ENCODE results near the gene SMIM41. TPM values are rescaled to one million over a fixed set of nuclear protein-coding genes. Genes with fewer than 3 reads are reported as not detected.

Gene SMIM41
- total and polyA plus RNA-seq, 10 of the 15 experiments (the other 5 are each of a cell fraction or from before 2014, with no cell fraction given): not detected

DNA sequence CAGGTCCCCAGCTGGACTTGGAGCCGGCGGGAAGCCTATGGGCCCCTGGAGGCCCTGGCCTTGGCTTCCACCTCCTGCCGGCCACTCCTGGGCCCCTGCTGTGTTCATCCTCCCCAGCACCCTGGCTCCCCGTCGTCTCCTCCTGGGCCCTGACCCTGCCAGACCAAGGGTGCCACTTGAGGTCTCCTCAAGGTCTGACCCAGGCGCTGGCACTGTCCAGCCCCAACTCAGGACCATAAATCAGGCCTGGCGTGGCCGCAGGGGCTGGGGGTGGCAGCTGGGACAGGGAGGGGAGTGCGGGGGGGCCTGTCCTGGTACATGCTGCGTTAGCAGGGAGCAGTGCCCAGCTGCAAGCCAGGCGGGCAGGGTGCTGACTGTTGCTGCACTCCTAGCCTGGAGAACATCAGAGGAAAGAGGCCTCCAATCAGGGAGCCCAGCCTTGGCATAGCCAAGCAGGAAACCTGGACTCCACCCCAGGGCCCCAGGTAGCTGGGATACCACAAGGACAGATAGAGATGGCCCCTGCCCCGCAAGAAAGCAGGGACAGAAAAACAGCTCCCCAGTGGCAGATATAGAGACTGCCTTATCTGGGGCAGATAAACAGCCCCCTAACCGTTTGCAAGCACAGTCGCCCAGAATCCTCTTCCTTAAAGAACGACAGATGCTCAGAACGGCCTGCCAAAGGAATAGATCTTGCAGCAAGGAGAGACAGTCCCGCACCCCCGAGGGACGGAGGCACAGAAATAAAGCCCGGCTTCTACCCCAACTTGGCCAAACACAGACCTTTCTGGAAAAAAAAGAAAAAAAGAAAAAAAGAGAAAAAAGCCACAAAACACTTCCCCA lies 16.2 kb upstream of the SMIM41 start (continued):
- TF ChIP-seq E2F8 (IDR thresholded peaks at IDR 0.05; ENCODE audit: low read depth, partially characterized antibody) (no peak), CBX3 (IDR thresholded peaks at IDR 0.05; ENCODE audit: borderline replicate concordance, low read depth) (no peak)

- intact Hi-C loops (cut with micrococcal nuclease; ENCODE audit: unreplicated experiment): no loop called here
- BruUV-seq (replicated peaks): no TSS peak
- H3K79me2 ChIP-seq (ENCODE audit: control insufficient read depth, insufficient read depth, low read length): no peaks in the 10 kb centered on the region
- FAIRE-seq: no peak
- no peak for ATAC-seq
- ChIA-PET CTCF (interaction anchor here (15.1 kb wide), 1 partner anchor 38 kb away, joined by 208 read pairs; no protein-coding TSS in a partner anchor), RAD21 (ENCODE audit: unreplicated experiment) (interaction anchor here (1.0 kb wide), 1 partner anchor 19 kb away, joined by 3 read pairs; no protein-coding TSS in a partner anchor), SMC1A (ENCODE audit: uncharacterized antibody, unreplicated experiment) (no interaction called here), POLR2A (no interaction called here)
- in situ Hi-C loops (cut with MboI): no loop called here
- H4K20me1 ChIP-seq (ENCODE audit: control insufficient read depth, insufficient read depth): no peaks in the 10 kb centered on the region
- no peaks in the 10 kb centered on the region; a peak in 2 of 4 replicates for H3K27me3 ChIP-seq (replicated peaks in 1 of 2; ENCODE audit: control insufficient read depth in 2 of 2, insufficient read depth in 2 of 2, low read length in 1 of 2)
- H3K9me3 ChIP-seq (replicated peaks; ENCODE audit: control insufficient read depth, insufficient read depth, low read length): no peaks in the 10 kb centered on the region
- H3K4me1 ChIP-seq (ENCODE audit: control insufficient read depth, insufficient read depth, low read length): peaks cover 2% of the 10 kb centered on the region
- no peak overlapping the region for H3K4me3 ChIP-seq
- H3K9ac ChIP-seq (ENCODE audit: control insufficient read depth, insufficient read depth, low read length): no peak overlapping the region
- H3K36me3 ChIP-seq (ENCODE audit: control insufficient read depth in 2 of 2, insufficient read depth in 2 of 2, low read length in 1 of 2): no peaks in the 10 kb centered on the region
- H3K27ac ChIP-seq (ENCODE audit: control insufficient read depth, insufficient read depth): no peak overlapping the region
- H2AFZ ChIP-seq (ENCODE audit: control insufficient read depth, low read depth, low read length): no peak overlapping the region
- DNase-seq (ENCODE audit: low read depth, low spot score): no peak
- H3K4me2 ChIP-seq (ENCODE audit: control insufficient read depth, insufficient read depth): no peak overlapping the region
- 16% methylated on average over 12 of the region's 12 CpGs for WGBS (ENCODE audit: insufficient coverage, insufficient replicate concordance, low lambda C conversion rate, missing lambda C conversion rate)
- TF ChIP-seq ZNF217 (IDR thresholded peaks at IDR 0.05) (no peak), WRNIP1 (IDR thresholded peaks at IDR 0.05; ENCODE audit: borderline replicate concordance, low read depth, low read length) (no peak), PML (IDR thresholded peaks at IDR 0.05; ENCODE audit: low read length) (no peak), YBX1 (IDR thresholded peaks at IDR 0.05) (no peak), POLR2AphosphoS2 (IDR thresholded peaks at IDR 0.05; ENCODE audit: low read depth, low read length) (no peak), MEF2A (IDR thresholded peaks at IDR 0.05; ENCODE audit: insufficient read depth, low read depth, low read length) (no peak)
- TF ChIP-seq, protein P1, sequence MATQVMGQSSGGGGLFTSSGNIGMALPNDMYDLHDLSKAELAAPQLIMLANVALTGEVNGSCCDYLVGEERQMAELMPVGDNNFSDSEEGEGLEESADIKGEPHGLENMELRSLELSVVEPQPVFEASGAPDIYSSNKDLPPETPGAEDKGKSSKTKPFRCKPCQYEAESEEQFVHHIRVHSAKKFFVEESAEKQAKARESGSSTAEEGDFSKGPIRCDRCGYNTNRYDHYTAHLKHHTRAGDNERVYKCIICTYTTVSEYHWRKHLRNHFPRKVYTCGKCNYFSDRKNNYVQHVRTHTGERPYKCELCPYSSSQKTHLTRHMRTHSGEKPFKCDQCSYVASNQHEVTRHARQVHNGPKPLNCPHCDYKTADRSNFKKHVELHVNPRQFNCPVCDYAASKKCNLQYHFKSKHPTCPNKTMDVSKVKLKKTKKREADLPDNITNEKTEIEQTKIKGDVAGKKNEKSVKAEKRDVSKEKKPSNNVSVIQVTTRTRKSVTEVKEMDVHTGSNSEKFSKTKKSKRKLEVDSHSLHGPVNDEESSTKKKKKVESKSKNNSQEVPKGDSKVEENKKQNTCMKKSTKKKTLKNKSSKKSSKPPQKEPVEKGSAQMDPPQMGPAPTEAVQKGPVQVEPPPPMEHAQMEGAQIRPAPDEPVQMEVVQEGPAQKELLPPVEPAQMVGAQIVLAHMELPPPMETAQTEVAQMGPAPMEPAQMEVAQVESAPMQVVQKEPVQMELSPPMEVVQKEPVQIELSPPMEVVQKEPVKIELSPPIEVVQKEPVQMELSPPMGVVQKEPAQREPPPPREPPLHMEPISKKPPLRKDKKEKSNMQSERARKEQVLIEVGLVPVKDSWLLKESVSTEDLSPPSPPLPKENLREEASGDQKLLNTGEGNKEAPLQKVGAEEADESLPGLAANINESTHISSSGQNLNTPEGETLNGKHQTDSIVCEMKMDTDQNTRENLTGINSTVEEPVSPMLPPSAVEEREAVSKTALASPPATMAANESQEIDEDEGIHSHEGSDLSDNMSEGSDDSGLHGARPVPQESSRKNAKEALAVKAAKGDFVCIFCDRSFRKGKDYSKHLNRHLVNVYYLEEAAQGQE (IDR thresholded peaks at IDR 0.05; ENCODE audit: low read depth, low read length): no peak
- TF ChIP-seq, protein P2, sequence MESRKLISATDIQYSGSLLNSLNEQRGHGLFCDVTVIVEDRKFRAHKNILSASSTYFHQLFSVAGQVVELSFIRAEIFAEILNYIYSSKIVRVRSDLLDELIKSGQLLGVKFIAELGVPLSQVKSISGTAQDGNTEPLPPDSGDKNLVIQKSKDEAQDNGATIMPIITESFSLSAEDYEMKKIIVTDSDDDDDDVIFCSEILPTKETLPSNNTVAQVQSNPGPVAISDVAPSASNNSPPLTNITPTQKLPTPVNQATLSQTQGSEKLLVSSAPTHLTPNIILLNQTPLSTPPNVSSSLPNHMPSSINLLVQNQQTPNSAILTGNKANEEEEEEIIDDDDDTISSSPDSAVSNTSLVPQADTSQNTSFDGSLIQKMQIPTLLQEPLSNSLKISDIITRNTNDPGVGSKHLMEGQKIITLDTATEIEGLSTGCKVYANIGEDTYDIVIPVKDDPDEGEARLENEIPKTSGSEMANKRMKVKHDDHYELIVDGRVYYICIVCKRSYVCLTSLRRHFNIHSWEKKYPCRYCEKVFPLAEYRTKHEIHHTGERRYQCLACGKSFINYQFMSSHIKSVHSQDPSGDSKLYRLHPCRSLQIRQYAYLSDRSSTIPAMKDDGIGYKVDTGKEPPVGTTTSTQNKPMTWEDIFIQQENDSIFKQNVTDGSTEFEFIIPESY (IDR thresholded peaks at IDR 0.05): no peak
Observed at GRCh38 chr12:52063981-52064649, 15.4 kb upstream of the SMIM41 start.
